HG03103 (cell line): ENCODE measurements around the gene POLK.
"Not testable (repeated sequence)": the region's sequence is repeated elsewhere in the genome, so short reads cannot be mapped to it uniquely, and the experiment has no call there.

Experiments
- ATAC-seq: cut with Tn5 transposase; IDR thresholded peaks from one replicate; pipeline ENCODE4 v1.9.1; 2021; ENCODE audit warnings: low read depth; ENCODE audit not compliant: unreplicated experiment

POLK gene

GRCh38 chr5:75511435-75512382 is at the start of gene POLK, which contains the start of gene CERT1:
POLK (plus strand) TSS chr5:75511891.
CERT1 (minus strand) TSS chr5:75511629; CDS start chr5:75511207, 422 bp downstream.
- peak; percentile 81 for ATAC-seq

GRCh38 chr5:75463726-75464125 is 48.0 kb upstream of the POLK start:
- no peak for ATAC-seq

GRCh38 chr5:75465480-75465879 is 46.2 kb upstream of the POLK start:
- no peak for ATAC-seq

GRCh38 chr5:75466006-75466716 is 45.5 kb upstream of the POLK start:
- no peak for ATAC-seq

- ATAC-seq, result no peak
These were observed 43.1 kb upstream of the POLK start for GRCh38 chr5:75468593-75468992.

- ATAC-seq, result no peak
These were observed 42.7 kb upstream of the POLK start for GRCh38 chr5:75469017-75469416.

GRCh38 chr5:75471193-75471592 is 40.5 kb upstream of the POLK start:
- no peak for ATAC-seq

GRCh38 chr5:75472973-75473372 is 38.7 kb upstream of the POLK start:
- ATAC-seq, result no peak

GRCh38 chr5:75473463-75473862 is 38.2 kb upstream of the POLK start:
- no peak for ATAC-seq

GRCh38 chr5:75475364-75475763 is 36.3 kb upstream of the POLK start:
- no peak for ATAC-seq

- ATAC-seq, result no peak
These were observed 30.7 kb upstream of the POLK start for GRCh38 chr5:75481024-75481423.

GRCh38 chr5:75482482-75482881 is 29.2 kb upstream of the POLK start:
- ATAC-seq, result no peak

GRCh38 chr5:75484605-75485004 is 27.1 kb upstream of the POLK start:
- ATAC-seq, result no peak

- not testable (repeated sequence) for ATAC-seq
These were observed 21.8 kb upstream of the POLK start for GRCh38 chr5:75489847-75490246.

GRCh38 chr5:75491621-75492020 is 20.1 kb upstream of the POLK start:
- ATAC-seq, result no peak

GRCh38 chr5:75496026-75496425 is 15.7 kb upstream of the POLK start:
- ATAC-seq, result no peak

GRCh38 chr5:75498208-75498777 is 13.4 kb upstream of the POLK start:
- ATAC-seq, result no peak

GRCh38 chr5:75498875-75499274 is 12.8 kb upstream of the POLK start:
- not testable (repeated sequence) for ATAC-seq

GRCh38 chr5:75505112-75505511 is 6.6 kb upstream of the POLK start:
- not testable (repeated sequence) for ATAC-seq

- ATAC-seq, result no peak
These were observed 3.9 kb upstream of the POLK start for GRCh38 chr5:75507841-75508240.

GRCh38 chr5:75509546-75509945 is 2.1 kb upstream of the POLK start:
- ATAC-seq, result no peak
